Glutamatergic neuron (in vitro differentiated cells): ENCODE measurements around the gene ATXN2L. TPM values are rescaled to one million over a fixed set of nuclear protein-coding genes. Genes with fewer than 3 reads are reported as not detected.
"Not testable (repeated sequence)": the region's sequence is repeated elsewhere in the genome, so short reads cannot be mapped to it uniquely, and the experiment has no call there.

Source experiments
- DNase-seq: peaks from one replicate; pipeline ENCODE4 v3.0.0; 2022
- H3K27ac Mint-ChIP-seq: one replicate; pipeline ENCODE4 v1.8.0; 2020; ENCODE audit warnings: mild to moderate bottlenecking, mixed read lengths, inconsistent platforms; ENCODE audit not compliant: unreplicated experiment
- H3K27me3 Mint-ChIP-seq: one replicate; pipeline ENCODE4 v1.8.0; 2020; ENCODE audit warnings: mild to moderate bottlenecking, moderate library complexity, mixed read lengths, inconsistent platforms; ENCODE audit not compliant: unreplicated experiment
- H3K36me3 Mint-ChIP-seq: one replicate; pipeline ENCODE4 v1.8.0; 2020; ENCODE audit warnings: mild to moderate bottlenecking, mixed read lengths, inconsistent platforms; ENCODE audit not compliant: unreplicated experiment
- H3K4me1 Mint-ChIP-seq: one replicate; pipeline ENCODE4 v1.8.0; 2020; ENCODE audit warnings: mild to moderate bottlenecking, low read depth, mixed read lengths, inconsistent platforms; ENCODE audit not compliant: unreplicated experiment
- H3K4me3 Mint-ChIP-seq: one replicate; pipeline ENCODE4 v1.8.0; 2020; ENCODE audit warnings: mild to moderate bottlenecking, mixed read lengths, inconsistent platforms; ENCODE audit not compliant: unreplicated experiment
- H3K9me3 Mint-ChIP-seq: one replicate; pipeline ENCODE4 v1.8.0; 2020; ENCODE audit warnings: mild to moderate bottlenecking, moderate library complexity, mixed read lengths, inconsistent platforms; ENCODE audit not compliant: unreplicated experiment
- long read RNA-seq: library from polyadenylated mRNA; unstranded; transcript quantifications from one replicate; pipeline ENCODE4 v2.0.0, GENCODE V29; 2020; ENCODE audit not compliant: unreplicated experiment
- total RNA-seq: library from RNA; stranded (reverse); fragmentation: NEBNext Ultra II Directional; extraction: Animal tissue kit (Norgen Biotek cat#: 25700); gene quantifications from one replicate; pipeline ENCODE4 v1.2.1, GENCODE V29; 2021; ENCODE audit not compliant: unreplicated experiment
- TF ChIP-seq, protein P1 (sequence below): fragments of 200-600 bp; sonication (generic); IDR thresholded peaks from one replicate; pipeline ENCODE4 v1.5.0; 2021; ENCODE audit not compliant: partially characterized antibody, unreplicated experiment

The ATXN2L gene, protein sequence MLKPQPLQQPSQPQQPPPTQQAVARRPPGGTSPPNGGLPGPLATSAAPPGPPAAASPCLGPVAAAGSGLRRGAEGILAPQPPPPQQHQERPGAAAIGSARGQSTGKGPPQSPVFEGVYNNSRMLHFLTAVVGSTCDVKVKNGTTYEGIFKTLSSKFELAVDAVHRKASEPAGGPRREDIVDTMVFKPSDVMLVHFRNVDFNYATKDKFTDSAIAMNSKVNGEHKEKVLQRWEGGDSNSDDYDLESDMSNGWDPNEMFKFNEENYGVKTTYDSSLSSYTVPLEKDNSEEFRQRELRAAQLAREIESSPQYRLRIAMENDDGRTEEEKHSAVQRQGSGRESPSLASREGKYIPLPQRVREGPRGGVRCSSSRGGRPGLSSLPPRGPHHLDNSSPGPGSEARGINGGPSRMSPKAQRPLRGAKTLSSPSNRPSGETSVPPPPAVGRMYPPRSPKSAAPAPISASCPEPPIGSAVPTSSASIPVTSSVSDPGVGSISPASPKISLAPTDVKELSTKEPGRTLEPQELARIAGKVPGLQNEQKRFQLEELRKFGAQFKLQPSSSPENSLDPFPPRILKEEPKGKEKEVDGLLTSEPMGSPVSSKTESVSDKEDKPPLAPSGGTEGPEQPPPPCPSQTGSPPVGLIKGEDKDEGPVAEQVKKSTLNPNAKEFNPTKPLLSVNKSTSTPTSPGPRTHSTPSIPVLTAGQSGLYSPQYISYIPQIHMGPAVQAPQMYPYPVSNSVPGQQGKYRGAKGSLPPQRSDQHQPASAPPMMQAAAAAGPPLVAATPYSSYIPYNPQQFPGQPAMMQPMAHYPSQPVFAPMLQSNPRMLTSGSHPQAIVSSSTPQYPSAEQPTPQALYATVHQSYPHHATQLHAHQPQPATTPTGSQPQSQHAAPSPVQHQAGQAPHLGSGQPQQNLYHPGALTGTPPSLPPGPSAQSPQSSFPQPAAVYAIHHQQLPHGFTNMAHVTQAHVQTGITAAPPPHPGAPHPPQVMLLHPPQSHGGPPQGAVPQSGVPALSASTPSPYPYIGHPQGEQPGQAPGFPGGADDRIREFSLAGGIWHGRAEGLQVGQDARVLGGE
- 261 TPM for total RNA-seq
- long read RNA-seq, partial matches to known transcripts = 4 of 12 reads
- long read RNA-seq, other reads (novel, unspliced or antisense) = 8 of 12 reads

DNA sequence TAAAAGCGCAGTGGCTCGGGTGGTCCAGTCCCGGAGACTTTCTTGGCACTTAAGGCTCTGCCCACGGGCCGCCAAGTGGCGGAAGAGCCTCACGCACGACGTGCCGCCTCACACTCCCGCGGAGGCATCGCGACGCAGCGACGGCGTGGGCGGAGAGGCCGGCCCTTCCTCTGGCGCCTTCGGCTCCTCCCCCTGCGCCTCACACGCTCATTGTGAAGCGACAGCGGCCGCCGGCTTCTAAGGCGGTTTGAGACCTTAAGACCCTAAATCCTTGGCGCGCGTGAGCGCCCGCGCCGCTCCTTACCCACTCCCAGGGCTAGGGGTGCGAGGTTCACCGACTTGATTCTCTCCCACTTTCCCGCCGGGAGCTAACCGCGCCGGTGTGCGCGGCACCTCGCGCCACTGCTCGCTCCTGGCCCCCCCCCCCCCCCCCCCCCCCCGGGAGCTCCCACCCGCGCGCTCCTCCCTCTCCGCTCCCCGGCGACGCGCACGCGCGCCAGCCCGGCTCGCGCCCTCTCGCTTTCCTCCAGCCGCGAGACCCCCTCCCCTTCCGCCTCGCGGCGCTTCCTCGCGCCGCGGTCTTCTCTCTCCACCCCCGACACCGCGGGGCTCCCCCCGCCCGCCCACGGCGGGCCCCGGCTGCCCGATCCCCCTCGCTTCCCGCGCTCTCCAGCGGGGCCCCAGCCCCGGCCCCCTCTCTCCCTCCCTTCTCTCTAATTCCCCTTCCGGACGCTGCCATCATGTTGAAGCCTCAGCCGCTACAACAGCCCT lies at the start of gene ATXN2L:
Gene ATXN2L (plus strand): TSS at position 480 of the 771 bp plus-strand sequence. CDS start 261 bp downstream, at position 741.
- Mint-ChIP-seq H3K27me3 (peaks cover 16% of the 10 kb centered on the region), H3K9me3 (peaks cover 3% of the 10 kb centered on the region), H3K4me3 (peak within 1 kb of the TSS; percentile 96), H3K27ac (peak within 1 kb of the TSS; percentile 31), H3K36me3 (no peaks in the 10 kb centered on the region), H3K4me1 (peaks cover 18% of the 10 kb centered on the region)
- DNase-seq = peak; percentile 94
- TF ChIP-seq, protein P1, sequence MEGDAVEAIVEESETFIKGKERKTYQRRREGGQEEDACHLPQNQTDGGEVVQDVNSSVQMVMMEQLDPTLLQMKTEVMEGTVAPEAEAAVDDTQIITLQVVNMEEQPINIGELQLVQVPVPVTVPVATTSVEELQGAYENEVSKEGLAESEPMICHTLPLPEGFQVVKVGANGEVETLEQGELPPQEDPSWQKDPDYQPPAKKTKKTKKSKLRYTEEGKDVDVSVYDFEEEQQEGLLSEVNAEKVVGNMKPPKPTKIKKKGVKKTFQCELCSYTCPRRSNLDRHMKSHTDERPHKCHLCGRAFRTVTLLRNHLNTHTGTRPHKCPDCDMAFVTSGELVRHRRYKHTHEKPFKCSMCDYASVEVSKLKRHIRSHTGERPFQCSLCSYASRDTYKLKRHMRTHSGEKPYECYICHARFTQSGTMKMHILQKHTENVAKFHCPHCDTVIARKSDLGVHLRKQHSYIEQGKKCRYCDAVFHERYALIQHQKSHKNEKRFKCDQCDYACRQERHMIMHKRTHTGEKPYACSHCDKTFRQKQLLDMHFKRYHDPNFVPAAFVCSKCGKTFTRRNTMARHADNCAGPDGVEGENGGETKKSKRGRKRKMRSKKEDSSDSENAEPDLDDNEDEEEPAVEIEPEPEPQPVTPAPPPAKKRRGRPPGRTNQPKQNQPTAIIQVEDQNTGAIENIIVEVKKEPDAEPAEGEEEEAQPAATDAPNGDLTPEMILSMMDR = peak; percentile 30

DNA sequence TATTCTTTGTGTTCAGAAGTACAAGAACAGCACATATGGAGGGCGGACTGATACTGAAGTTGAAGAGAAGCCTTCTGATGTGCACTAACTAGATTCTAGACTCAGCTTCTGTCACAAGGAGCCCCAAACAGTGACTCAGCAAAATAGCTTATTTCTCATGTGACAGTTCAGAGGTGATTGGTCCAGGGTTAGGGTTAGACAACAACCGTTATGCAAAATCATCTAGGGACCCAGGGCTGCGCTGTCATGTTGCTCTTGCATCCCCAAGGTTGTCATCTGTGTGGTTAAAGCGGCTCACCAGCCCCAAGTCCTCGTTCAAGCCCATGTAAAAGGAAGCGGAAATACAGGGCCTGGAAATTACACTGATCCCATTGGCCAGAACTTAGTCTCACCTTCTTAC lies 41.1 kb upstream of the ATXN2L start:
- not testable (repeated sequence) for H3K27me3 Mint-ChIP-seq, H3K36me3 Mint-ChIP-seq, H3K4me3 Mint-ChIP-seq

DNA sequence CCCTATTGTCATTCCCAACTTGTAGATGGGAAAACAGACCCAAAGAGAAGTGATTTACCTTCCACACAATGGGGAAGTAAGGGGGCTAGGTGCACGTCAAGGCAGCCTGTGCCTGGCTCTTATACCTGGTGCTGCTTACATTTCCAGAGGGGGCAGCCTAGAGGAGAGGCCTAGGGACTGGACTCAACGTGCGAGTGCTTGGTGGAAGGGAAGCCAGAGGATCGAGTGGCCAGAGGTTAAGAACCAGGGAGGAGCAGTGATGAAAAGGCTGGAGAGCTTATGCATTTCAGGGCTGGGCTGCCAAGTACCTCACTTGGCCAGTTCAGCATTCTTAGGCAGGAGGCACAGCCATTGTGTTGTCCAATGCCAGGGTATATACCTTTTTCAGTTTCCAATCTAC lies 40.4 kb upstream of the ATXN2L start:
- H3K4me3 Mint-ChIP-seq, H3K27me3 Mint-ChIP-seq, H3K27ac Mint-ChIP-seq, DNase-seq, H3K36me3 Mint-ChIP-seq, H3K4me1 Mint-ChIP-seq, H3K9me3 Mint-ChIP-seq: not testable (repeated sequence)

More for the DNA sequence above, 41.1 kb upstream of the ATXN2L start:
- not testable (repeated sequence) for DNase-seq, H3K9me3 Mint-ChIP-seq, H3K27ac Mint-ChIP-seq, H3K4me1 Mint-ChIP-seq

DNA sequence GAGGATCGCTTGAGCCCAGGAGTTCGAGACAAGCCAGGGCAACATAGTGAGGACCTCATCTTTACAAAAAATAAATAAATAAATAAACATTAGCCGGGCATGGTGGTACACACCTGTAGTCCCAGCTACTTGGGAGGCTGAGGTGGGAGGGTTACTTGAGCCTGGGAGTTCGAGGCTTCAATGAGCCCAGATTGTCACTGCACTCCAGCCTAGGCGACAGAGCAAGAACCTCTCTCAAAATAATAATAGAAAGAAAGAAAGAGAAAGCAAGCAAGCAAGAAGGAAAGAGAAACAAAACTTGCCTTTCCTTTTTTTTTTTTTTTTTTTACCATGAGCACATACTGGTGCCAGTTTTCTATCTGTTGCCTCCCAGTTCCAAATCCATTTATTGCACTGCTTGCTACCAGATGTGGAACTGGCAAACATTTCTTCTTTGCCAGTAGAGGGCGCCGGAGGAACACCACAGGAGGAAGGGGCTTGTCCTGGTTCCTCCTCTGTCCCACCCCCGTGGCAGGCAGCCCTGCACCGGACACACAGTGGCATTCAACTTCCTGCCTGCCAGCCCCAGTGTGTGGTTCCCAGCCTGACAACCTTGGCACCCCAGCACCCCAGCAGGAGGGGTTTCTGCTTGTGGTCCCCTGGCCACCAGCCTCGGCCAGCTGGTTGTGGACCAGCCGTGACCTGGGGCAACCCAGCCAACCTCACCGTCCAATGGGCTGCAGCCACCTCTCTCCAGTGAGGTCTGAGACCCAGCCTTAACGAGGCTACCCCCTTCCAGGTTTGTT lies 20.4 kb upstream of the ATXN2L start:
- not testable (repeated sequence) for H3K27ac Mint-ChIP-seq, H3K9me3 Mint-ChIP-seq, H3K36me3 Mint-ChIP-seq, H3K4me1 Mint-ChIP-seq, H3K27me3 Mint-ChIP-seq, DNase-seq
- TF ChIP-seq, protein P1 = peak; percentile 16
- H3K4me3 Mint-ChIP-seq = peak overlapping the region; percentile 67

DNA sequence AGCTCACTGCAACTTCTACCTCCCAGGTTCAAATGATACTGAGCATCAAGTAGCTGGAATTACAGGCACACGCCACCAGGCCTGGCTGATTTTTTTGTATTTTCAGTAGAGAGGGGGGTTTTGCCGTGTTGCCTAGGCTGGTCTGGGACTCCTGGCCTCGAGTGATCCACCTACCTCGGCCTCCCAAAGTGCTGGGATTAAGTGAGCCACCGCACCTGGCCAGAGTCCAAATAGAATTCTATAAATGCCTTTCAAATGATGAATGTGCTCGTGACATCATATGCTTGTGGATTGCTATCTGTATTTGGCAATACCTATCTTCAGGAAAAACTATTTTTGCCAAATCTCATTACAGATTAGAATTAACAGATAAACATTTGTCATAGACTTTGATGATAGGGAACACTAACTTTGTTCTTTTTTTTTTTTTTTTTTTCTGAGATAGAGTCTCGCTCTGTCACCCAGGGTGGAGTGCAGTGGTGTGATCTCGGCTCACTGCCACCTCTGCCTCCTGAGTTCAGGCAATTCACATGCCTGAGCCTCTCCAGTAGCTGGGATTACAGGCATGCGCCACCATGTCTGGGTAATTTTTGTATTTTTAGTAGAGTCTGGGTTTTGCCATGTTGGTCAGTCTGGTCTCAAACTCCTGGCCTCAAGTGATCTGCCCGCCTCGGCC lies 15.2 kb upstream of the ATXN2L start:
- not testable (repeated sequence) for H3K4me3 Mint-ChIP-seq, H3K27ac Mint-ChIP-seq, DNase-seq, H3K36me3 Mint-ChIP-seq, H3K27me3 Mint-ChIP-seq, H3K4me1 Mint-ChIP-seq, H3K9me3 Mint-ChIP-seq
